ENCODE measurements around the gene CRELD2. TPM values are rescaled to one million over a fixed set of nuclear protein-coding genes. Genes with fewer than 3 reads are reported as not detected.
A peak's percentile ranks its signal among the peaks of the same experiment; 100 is the strongest.

Gene CRELD2
- total and polyA plus RNA-seq, 8 donors: 28.5 to 79.7 (median 34.1) TPM

GRCh38 chr22:49955581-49956417, 37.4 kb downstream of the CRELD2 start:
- intact Hi-C loops (cut with DNase I): no loop called here
- ATAC-seq (no peak), DNase-seq (peak in 2 of 4 donors; percentile 25 to 69)
- TF ChIP-seq, protein P1, sequence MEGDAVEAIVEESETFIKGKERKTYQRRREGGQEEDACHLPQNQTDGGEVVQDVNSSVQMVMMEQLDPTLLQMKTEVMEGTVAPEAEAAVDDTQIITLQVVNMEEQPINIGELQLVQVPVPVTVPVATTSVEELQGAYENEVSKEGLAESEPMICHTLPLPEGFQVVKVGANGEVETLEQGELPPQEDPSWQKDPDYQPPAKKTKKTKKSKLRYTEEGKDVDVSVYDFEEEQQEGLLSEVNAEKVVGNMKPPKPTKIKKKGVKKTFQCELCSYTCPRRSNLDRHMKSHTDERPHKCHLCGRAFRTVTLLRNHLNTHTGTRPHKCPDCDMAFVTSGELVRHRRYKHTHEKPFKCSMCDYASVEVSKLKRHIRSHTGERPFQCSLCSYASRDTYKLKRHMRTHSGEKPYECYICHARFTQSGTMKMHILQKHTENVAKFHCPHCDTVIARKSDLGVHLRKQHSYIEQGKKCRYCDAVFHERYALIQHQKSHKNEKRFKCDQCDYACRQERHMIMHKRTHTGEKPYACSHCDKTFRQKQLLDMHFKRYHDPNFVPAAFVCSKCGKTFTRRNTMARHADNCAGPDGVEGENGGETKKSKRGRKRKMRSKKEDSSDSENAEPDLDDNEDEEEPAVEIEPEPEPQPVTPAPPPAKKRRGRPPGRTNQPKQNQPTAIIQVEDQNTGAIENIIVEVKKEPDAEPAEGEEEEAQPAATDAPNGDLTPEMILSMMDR (IDR thresholded peaks at IDR 0.05): no peak
- Histone ChIP-seq H3K9me3 (no peaks in the 10 kb centered on the region), H3K4me1 (peaks cover 37 to 79% of the 10 kb centered on the region in 2 donors), H3K27me3 (no peaks in the 10 kb centered on the region), H3K27ac (peak overlapping the region in 1 of 2 donors; percentile 15), H3K4me3 (no peak overlapping the region), H3K36me3 (no peaks in the 10 kb centered on the region)

- H3K9me3 ChIP-seq: no peaks in the 10 kb centered on the region
- intact Hi-C loops (cut with DNase I): no loop called here
- DNase-seq (peak in 2 of 4 donors; percentile 44 to 75), ATAC-seq (no peak)
- H3K27ac ChIP-seq: no peak overlapping the region
- H3K4me1 ChIP-seq: peaks cover 37 to 73% of the 10 kb centered on the region in 2 donors
- H3K4me3 ChIP-seq: no peak overlapping the region
- H3K36me3 ChIP-seq: peaks cover 0 to 2% of the 10 kb centered on the region in 2 donors
- TF ChIP-seq, protein P1 (IDR thresholded peaks at IDR 0.05): no peak
- H3K27me3 ChIP-seq: no peaks in the 10 kb centered on the region
These were observed 38.0 kb downstream of the CRELD2 start for GRCh38 chr22:49956418-49956770.

- DNase-seq: peak in 2 of 4 donors; percentile 26 to 69
- H3K4me1 ChIP-seq: peaks cover 31 to 65% of the 10 kb centered on the region in 2 donors
- no peak for ATAC-seq
These were observed 38.7 kb downstream of the CRELD2 start for GRCh38 chr22:49956914-49957825.

GRCh38 chr22:49957826-49958365, 39.5 kb downstream of the CRELD2 start:
- Histone ChIP-seq H3K27me3 (no peaks in the 10 kb centered on the region), H3K4me1 (peaks cover 28 to 64% of the 10 kb centered on the region in 2 donors), H3K36me3 (peaks cover 0 to 15% of the 10 kb centered on the region in 2 donors), H3K4me3 (no peak overlapping the region), H3K27ac (peak overlapping the region in 1 of 2 donors; percentile 97), H3K9me3 (no peaks in the 10 kb centered on the region)
- peak in 2 of 4 donors; percentile 29 to 63 for DNase-seq
- no peak for ATAC-seq
- TF ChIP-seq, protein P1 (IDR thresholded peaks at IDR 0.05): no peak
- intact Hi-C loops (cut with DNase I): no loop called here

More at GRCh38 chr22:49956914-49957825, 38.7 kb downstream of the CRELD2 start:
- Histone ChIP-seq H3K9me3 (no peaks in the 10 kb centered on the region), H3K27me3 (no peaks in the 10 kb centered on the region), H3K36me3 (peaks cover 0 to 9% of the 10 kb centered on the region in 2 donors), H3K4me3 (no peak overlapping the region), H3K27ac (no peak overlapping the region)
- TF ChIP-seq, protein P1 (IDR thresholded peaks at IDR 0.05): no peak
- intact Hi-C loops (cut with DNase I): no loop called here
